HepG2 (cell line): ENCODE measurements around the gene HRH3. TPM values are rescaled to one million over a fixed set of nuclear protein-coding genes. Genes with fewer than 3 reads are reported as not detected.

Source experiments
- ATAC-seq: fragments of 200-7000 bp; cut with Tn5 transposase; 3 replicates; pipeline ENCODE4 v1.9.1; 2020; ENCODE audit warnings: mild to moderate bottlenecking, moderate library complexity
- BruUV-seq: library from RNA; stranded (reverse); fragments of 400-500 nt; replicated peaks from 2 replicates; lab custom pipeline; 2021; lab: Mats Ljungman, UMichigan
- CTCF ChIA-PET: fragments of 300-600 bp; formaldehyde crosslinking; extraction: SDS; loops from one replicate; lab custom pipeline; 2021; ENCODE audit warnings: low total read pairs, inconsistent platforms, low intra/inter-chr PET ratio; lab: Yijun Ruan, JAX
- POLR2A ChIA-PET: fragments of 350-600 bp; sonication (Branson Sonifier 250); formaldehyde crosslinking; loops from one replicate; lab custom pipeline; 2020; ENCODE audit warnings: antibody characterized with exemption, inconsistent platforms; lab: Yijun Ruan, JAX
- DNase-seq: peaks from one replicate; pipeline ENCODE4 v3.0.0-alpha.2; 2015; ENCODE audit warnings: low spot score
- FAIRE-seq: peaks from 3 replicates; lab custom pipeline; 2011; peaks lifted over from hg19 to GRCh38; lab: Jason Lieb, UNC
- H2AFZ ChIP-seq: one replicate; pipeline ENCODE4 v1.6.1; 2011; ENCODE audit warnings: low read length, inconsistent platforms
- H3K27ac ChIP-seq: fragments of 300-600 bp; 3 replicates; pipeline ENCODE4 v1.8.0; 2011; ENCODE audit warnings: mixed run types, mild to moderate bottlenecking, mixed read lengths, low read length, inconsistent platforms; ENCODE audit not compliant: insufficient read depth; ENCODE audit errors: extremely low read length
- H3K27me3 ChIP-seq, 2 experiments: fragments of 200-600 bp in 1 of 2; 2 replicates in 1 of 2; 3 replicates in 1 of 2; pipeline versions ENCODE4 v1.6.0 to v1.8.0; 2011; ENCODE audit warnings: low read length in 2 of 2, mild to moderate bottlenecking in 2 of 2, moderate library complexity in 2 of 2, inconsistent platforms in 1 of 2; ENCODE audit not compliant: insufficient read depth in 2 of 2, control insufficient read depth in 1 of 2
- H3K36me3 ChIP-seq, 2 experiments: fragments of 200-600 bp in 1 of 2; replicated peaks in 1 of 2; 2 replicates in 1 of 2; 3 replicates in 1 of 2; pipeline versions ENCODE4 v1.5.1 to v1.8.0; 2011; ENCODE audit warnings: low read length in 2 of 2, inconsistent platforms in 1 of 2; ENCODE audit not compliant: insufficient read depth in 2 of 2, control insufficient read depth in 1 of 2
- H3K4me1 ChIP-seq: 2 replicates; pipeline ENCODE4 v1.5.1; 2012; ENCODE audit warnings: low read length, inconsistent platforms; ENCODE audit not compliant: insufficient read depth
- H3K4me2 ChIP-seq: 2 replicates; pipeline ENCODE4 v1.6.0; 2011; ENCODE audit warnings: low read depth, low read length, inconsistent platforms
- H3K4me3 ChIP-seq, 3 experiments: fragments of 200-600 bp in 1 of 3; sonication (generic), shearing (Covaris generic) in 1 of 3; replicated peaks in 1 of 3; 2 replicates each; pipeline ENCODE4 v1.5.1; 2011 to 2016; ENCODE audit warnings: low read length in 3 of 3, inconsistent platforms in 2 of 3, low read depth in 2 of 3, mild to moderate bottlenecking in 2 of 3, control low read depth in 1 of 3, mixed read lengths in 1 of 3; ENCODE audit not compliant: insufficient read depth in 1 of 3
- H3K79me2 ChIP-seq: one replicate; pipeline ENCODE4 v1.6.1; 2011; ENCODE audit warnings: low read length, inconsistent platforms; ENCODE audit not compliant: insufficient read depth
- H3K9ac ChIP-seq: 2 replicates; pipeline ENCODE4 v1.6.0; 2011; ENCODE audit warnings: mild to moderate bottlenecking, low read depth, low read length, inconsistent platforms; ENCODE audit not compliant: insufficient read depth
- H3K9me3 ChIP-seq: 2 replicates; pipeline ENCODE4 v1.5.1; 2012; ENCODE audit warnings: mild to moderate bottlenecking, low read length
- H4K20me1 ChIP-seq: 2 replicates; pipeline ENCODE4 v1.6.0; 2011; ENCODE audit warnings: inconsistent platforms, mild to moderate bottlenecking, low read length, moderate library complexity; ENCODE audit not compliant: insufficient read depth
- ADNP ChIP-seq: sonication (generic); formaldehyde crosslinking; IDR thresholded peaks from 2 replicates; pipeline ENCODE4 v1.4.0; 2020; ENCODE audit warnings: missing genetic modification reagents
- CENPBD1 ChIP-seq: sonication (generic); formaldehyde crosslinking; IDR thresholded peaks from 2 replicates; pipeline ENCODE4 v1.8.0; 2022; ENCODE audit warnings: missing genetic modification reagents, low read depth, mild to moderate bottlenecking, borderline replicate concordance
- DDIT3 ChIP-seq: sonication (generic); formaldehyde crosslinking; IDR thresholded peaks from 2 replicates; pipeline ENCODE4 v1.4.0; 2020; ENCODE audit warnings: mild to moderate bottlenecking, missing genetic modification reagents
- DMAP1 ChIP-seq: IDR thresholded peaks from 2 replicates; pipeline ENCODE4 v1.6.1; 2016
- GATA4 ChIP-seq: sonication (generic); IDR thresholded peaks from 2 replicates; pipeline ENCODE4 v1.6.1; 2016; ENCODE audit warnings: antibody characterized with exemption, low read depth, borderline replicate concordance
- IRF9 ChIP-seq: sonication (generic); formaldehyde crosslinking; IDR thresholded peaks from 2 replicates; pipeline ENCODE4 v1.8.0; 2022; ENCODE audit warnings: missing genetic modification reagents, mild to moderate bottlenecking, borderline replicate concordance
- RFXANK ChIP-seq: IDR thresholded peaks from 2 replicates; pipeline ENCODE4 v1.6.1; 2016
- SOX5 ChIP-seq: IDR thresholded peaks from 2 replicates; pipeline ENCODE4 v1.6.1; 2016; ENCODE audit warnings: borderline replicate concordance
- STAT6 ChIP-seq: sonication (generic); formaldehyde crosslinking; IDR thresholded peaks from 2 replicates; pipeline ENCODE4 v1.4.0; 2020; ENCODE audit warnings: missing genetic modification reagents, mild to moderate bottlenecking, borderline replicate concordance
- TFE3 ChIP-seq: IDR thresholded peaks from 2 replicates; pipeline ENCODE4 v1.6.1; 2016
- UBTF ChIP-seq: sonication (generic); formaldehyde crosslinking; IDR thresholded peaks from 2 replicates; pipeline ENCODE4 v1.4.0; 2020; ENCODE audit warnings: mild to moderate bottlenecking, missing genetic modification reagents
- ZNF446 ChIP-seq: sonication (generic); formaldehyde crosslinking; IDR thresholded peaks from 2 replicates; pipeline ENCODE4 v1.5.0; 2020; ENCODE audit warnings: mild to moderate bottlenecking, missing genetic modification reagents
- ZNF619 ChIP-seq: sonication (generic); formaldehyde crosslinking; IDR thresholded peaks from 2 replicates; pipeline ENCODE4 v1.4.0; 2020; ENCODE audit warnings: mild to moderate bottlenecking, missing genetic modification reagents
- ZNF766 ChIP-seq: sonication (generic); formaldehyde crosslinking; IDR thresholded peaks from 2 replicates; pipeline ENCODE4 v1.5.0; 2020; ENCODE audit warnings: missing genetic modification reagents, borderline replicate concordance
- ZNF784 ChIP-seq: sonication (generic); formaldehyde crosslinking; IDR thresholded peaks from 2 replicates; pipeline ENCODE4 v1.5.1; 2020; ENCODE audit warnings: missing genetic modification reagents, mild to moderate bottlenecking, borderline replicate concordance
- WGBS: methylation state at CpG from one replicate; pipeline ENCODE4 v1.1.6; 2017; ENCODE audit warnings: low lambda C conversion rate; 5-methylcytosine and 5-hydroxymethylcytosine counted together
- in situ Hi-C: cut with HindIII; loops from 2 replicates; pipeline ENCODE4 v1.10.0; 2017; ENCODE audit warnings: low pct_unique_long_range_greater_than_20kb; ENCODE audit not compliant: extremely low pct_ligation_motif_present
- intact Hi-C: fragments of 100-400 bp; cut with micrococcal nuclease; formaldehyde crosslinking; loops from one replicate; pipeline ENCODE4 v1.10.0; 2022; ENCODE audit not compliant: unreplicated experiment
- polyA plus RNA-seq, 8 experiments: library from polyadenylated mRNA; depleted of rRNA in 3 of 8; stranded (reverse) in 7 of 8; unstranded in 1 of 8; fragments of >200 nt; fragmentation: Illumina TruSeq in 4 of 8; extraction: Trizol in 4 of 8; gene quantifications; 2 replicates each; pipeline versions ENCODE4 v1.2.1 to v1.2.3, GENCODE V29; 2011 to 2016; ENCODE audit warnings: low read depth in 4 of 8, missing spikeins in 1 of 8, mixed read lengths in 1 of 8; ENCODE audit not compliant: insufficient read depth in 1 of 8
- total RNA-seq, 5 experiments: library from RNA; depleted of rRNA; stranded (reverse); fragments of >200 nt; fragmentation: Illumina TruSeq; extraction: Trizol; gene quantifications; 2 replicates each; pipeline ENCODE4 v1.2.3, GENCODE V29; 2016; ENCODE audit warnings: low read depth in 1 of 5

The HRH3 gene
- total and polyA plus RNA-seq, 2 of the 13 experiments (the other 11 are each of a cell fraction or from before 2014, with no cell fraction given), result 0.18 TPM; not detected in 1

- Histone ChIP-seq H3K4me2 (peak overlapping the region; percentile 90), H3K36me3 (peaks cover 4 to 16% of the 10 kb centered on the region in 2 experiments; a peak in 4 of 5 replicates), H3K9ac (peak overlapping the region; percentile 45), H3K4me3 (peak overlapping the region; percentile 51 to 72 (median 63)), H4K20me1 (peaks cover 35% of the 10 kb centered on the region), H3K27me3 (peaks cover 4 to 18% of the 10 kb centered on the region in 2 experiments; a peak in 3 of 5 replicates), H3K79me2 (peaks cover 36% of the 10 kb centered on the region), H3K4me1 (peaks cover 36% of the 10 kb centered on the region), H3K9me3 (no peaks in the 10 kb centered on the region), H3K27ac (peak overlapping the region; percentile 1), H2AFZ (no peak overlapping the region)
- POLR2A ChIA-PET, result no interaction called here
- WGBS, result 0% methylated on average over 1 of the region's 1 CpG
- CTCF ChIA-PET, result no interaction called here
- ATAC-seq (no peak; the same call in 2 of the 3 replicates), FAIRE-seq (no peak), DNase-seq (no peak)
- in situ Hi-C loops, result no loop called here
- intact Hi-C loops, result loop anchor here (5.0 kb wide), 1 partner anchor 140 kb away; no protein-coding TSS in a partner anchor
- BruUV-seq, result no TSS peak
- TF ChIP-seq SOX5 (CRISPR knock-in tag) (no peak), RFXANK (CRISPR knock-in tag) (no peak), IRF9 (CRISPR knock-in tag) (peak; percentile 1; the same call in 1 of the 2 replicates), GATA4 (0 out of 2 replicates have a peak, but pooled peaks have one; percentile 8), TFE3 (0 out of 2 replicates have a peak, but pooled peaks have one; percentile 4), UBTF (CRISPR knock-in tag) (0 out of 2 replicates have a peak, but pooled peaks have one; percentile 5), CENPBD1 (CRISPR knock-in tag) (0 out of 2 replicates have a peak, but pooled peaks have one; percentile 77), ZNF619 (CRISPR knock-in tag) (0 out of 2 replicates have a peak, but pooled peaks have one; percentile 8), ZNF446 (CRISPR knock-in tag) (0 out of 2 replicates have a peak, but pooled peaks have one; percentile 65), DMAP1 (CRISPR knock-in tag) (no peak), ZNF784 (peak; percentile 54), STAT6 (CRISPR knock-in tag) (0 out of 2 replicates have a peak, but pooled peaks have one; percentile 35), DDIT3 (CRISPR knock-in tag) (no peak), ZNF766 (no peak), ADNP (CRISPR knock-in tag) (peak; percentile 47; the same call in 1 of the 2 replicates)
Observed at GRCh38 chr20:62237514-62237800, 17.4 kb upstream of the HRH3 start.
